OCI-LY7 (cell line): ENCODE measurements around the gene NPAT. TPM values are rescaled to one million over a fixed set of nuclear protein-coding genes. Genes with fewer than 3 reads are reported as not detected.

Experiments used
- BruUV-seq: library from RNA; stranded (reverse); fragments of 400-500 nt; replicated peaks from 2 replicates; lab custom pipeline; 2021; lab: Mats Ljungman, UMichigan
- CTCF ChIA-PET: fragments of 300-600 bp; sonication (Branson Sonifier 250); formaldehyde crosslinking; loops from one replicate; lab custom pipeline; 2022; ENCODE audit warnings: antibody characterized with exemption; ENCODE audit not compliant: unreplicated experiment; lab: Charles Lee
- POLR2A ChIA-PET: fragments of 300-600 bp; sonication (Branson Sonifier 250); formaldehyde crosslinking; loops from one replicate; lab custom pipeline; 2022; ENCODE audit warnings: antibody characterized with exemption; lab: Charles Lee
- DNase-seq: peaks from one replicate; pipeline ENCODE4 v3.0.0-alpha.2; 2015; ENCODE audit warnings: low spot score
- H2AFZ ChIP-seq: fragments of 200-600 bp; sonication (generic), shearing (Covaris generic); 2 replicates; pipeline ENCODE4 v1.6.1; 2014; ENCODE audit warnings: mild to moderate bottlenecking, antibody characterized with exemption, low read length, moderate library complexity
- H3K27ac ChIP-seq: fragments of 200-600 bp; sonication (generic); 2 replicates; pipeline ENCODE4 v1.5.1; 2014; ENCODE audit warnings: mixed run types, low read depth, mild to moderate bottlenecking, moderate library complexity, low read length, inconsistent platforms; ENCODE audit not compliant: poor library complexity, severe bottlenecking
- H3K36me3 ChIP-seq: fragments of 200-600 bp; sonication (generic); 2 replicates; pipeline ENCODE4 v1.6.1; 2014; ENCODE audit warnings: mild to moderate bottlenecking, antibody characterized with exemption, low read length, moderate library complexity, mixed read lengths; ENCODE audit not compliant: insufficient read depth
- H3K4me1 ChIP-seq: fragments of 200-600 bp; sonication (generic); 2 replicates; pipeline ENCODE4 v1.5.1; 2014; ENCODE audit warnings: mild to moderate bottlenecking, low read length; ENCODE audit not compliant: insufficient read depth, poor library complexity, severe bottlenecking
- H3K4me2 ChIP-seq: fragments of 200-600 bp; sonication (generic); 2 replicates; pipeline ENCODE4 v1.6.1; 2014; ENCODE audit warnings: mild to moderate bottlenecking, low read length
- H3K4me3 ChIP-seq: fragments of 200-600 bp; sonication (generic); 2 replicates; pipeline ENCODE4 v1.5.1; 2014; ENCODE audit warnings: mild to moderate bottlenecking, low read depth, low read length; ENCODE audit not compliant: poor library complexity, severe bottlenecking
- H3K79me2 ChIP-seq: fragments of 200-600 bp; sonication (generic); 2 replicates; pipeline ENCODE4 v1.6.1; 2016; ENCODE audit warnings: low read depth, mild to moderate bottlenecking, low read length, moderate library complexity, mixed read lengths; ENCODE audit not compliant: insufficient read depth
- H3K9me2 ChIP-seq: fragments of 200-600 bp; sonication (generic); 2 replicates; pipeline ENCODE4 v1.6.1; 2016; ENCODE audit warnings: mild to moderate bottlenecking, low read length, mixed read lengths; ENCODE audit not compliant: insufficient read depth
- H3K9me3 ChIP-seq: fragments of 200-600 bp; sonication (generic); 2 replicates; pipeline ENCODE4 v1.6.1; 2014; ENCODE audit warnings: mild to moderate bottlenecking, mixed run types, low read length, mixed read lengths
- H4K20me1 ChIP-seq: fragments of 200-600 bp; sonication (generic); 2 replicates; pipeline ENCODE4 v1.6.1; 2014; ENCODE audit warnings: mild to moderate bottlenecking, antibody characterized with exemption, low read length, moderate library complexity, mixed read lengths; ENCODE audit not compliant: insufficient read depth
- EZH2phosphoT487 ChIP-seq: fragments of 200-600 bp; sonication (generic); IDR thresholded peaks from 2 replicates; pipeline ENCODE4 v1.6.1; 2018; ENCODE audit warnings: low read depth, borderline replicate concordance, mild to moderate bottlenecking, mixed run types, antibody characterized with exemption, low read length, moderate library complexity, mixed read lengths
- intact Hi-C: fragments of 100-400 bp; cut with micrococcal nuclease; formaldehyde crosslinking; loops from one replicate; pipeline ENCODE4 v1.10.0; 2022; ENCODE audit not compliant: unreplicated experiment
- total RNA-seq, 2 experiments: library from RNA; depleted of rRNA in 1 of 2; stranded (reverse); fragments of >200 nt in 1 of 2; shearing (Covaris generic) in 1 of 2; gene quantifications; 2 replicates each; pipeline ENCODE4 v1.2.3, GENCODE V29; 2014 to 2022
- TF ChIP-seq, protein P1 (sequence below): fragments of 200-600 bp; sonication (generic); conservative IDR thresholded peaks from 2 replicates; pipeline ENCODE4 v1.5.1; 2014; ENCODE audit warnings: mild to moderate bottlenecking, antibody characterized with exemption, low read length, moderate library complexity, mixed read lengths

Gene NPAT
- total RNA-seq, 2 experiments from 2014 or later: 22.6 to 26.9 TPM

DNA sequence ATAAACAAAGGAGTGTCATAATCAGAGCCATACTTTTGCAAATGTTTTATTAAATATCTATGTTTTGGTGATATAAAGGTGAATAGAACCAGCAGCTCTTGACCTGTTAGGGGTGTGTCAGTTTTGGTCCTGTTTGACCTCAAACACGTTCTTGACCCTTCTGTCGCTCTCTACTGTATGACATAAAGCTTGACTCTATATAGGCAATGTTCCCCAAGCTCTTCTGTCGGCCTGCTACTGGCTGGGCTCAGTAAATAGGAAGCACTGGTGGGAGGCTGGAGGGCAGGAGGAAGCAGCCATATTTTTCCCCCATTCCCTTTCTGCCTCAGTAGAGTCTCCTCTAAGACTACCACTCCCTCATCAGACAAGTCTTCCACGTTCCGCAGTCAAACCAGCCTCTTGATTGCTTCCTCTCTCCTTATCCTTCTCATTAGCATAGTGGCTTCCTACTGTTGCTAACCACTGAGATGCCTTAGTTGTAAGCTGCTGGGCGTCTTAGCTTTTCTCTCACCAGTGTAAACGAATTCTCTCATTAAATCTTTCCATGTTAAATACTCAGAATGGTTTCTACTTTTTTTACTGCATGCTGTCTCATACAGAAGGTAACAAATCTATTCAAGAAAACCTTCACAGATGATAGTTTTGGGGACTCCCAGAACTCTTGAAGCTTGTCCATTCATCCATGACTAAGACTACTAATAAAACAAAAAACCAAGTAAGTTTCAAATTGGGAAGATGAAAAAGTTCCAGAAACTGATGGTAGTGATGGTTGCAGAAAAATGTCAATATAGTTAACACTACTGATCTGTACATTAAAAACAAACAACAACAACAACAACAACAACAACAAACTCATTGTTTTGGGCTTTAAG, 3.3 kb downstream of the NPAT start:
- H3K4me2 ChIP-seq: peak overlapping the region; percentile 96
- H4K20me1 ChIP-seq: peaks cover 38% of the 10 kb centered on the region
- H3K79me2 ChIP-seq: peaks cover 91% of the 10 kb centered on the region
- peak overlapping the region; percentile 93 for H3K4me3 ChIP-seq
- no peaks in the 10 kb centered on the region for H3K9me2 ChIP-seq
- H3K9me3 ChIP-seq: no peaks in the 10 kb centered on the region
- H3K27ac ChIP-seq: no peak overlapping the region
- ChIA-PET CTCF (no interaction called here), POLR2A (interaction anchor here (0.6 to 1.0 kb wide), 4 partner anchors 31 to 459 kb away, joined by 3 to 5 read pairs (median 4); no protein-coding TSS in a partner anchor)
- DNase-seq: no peak
- intact Hi-C loops: no loop called here
- BruUV-seq: no TSS peak
- TF ChIP-seq, protein P1, sequence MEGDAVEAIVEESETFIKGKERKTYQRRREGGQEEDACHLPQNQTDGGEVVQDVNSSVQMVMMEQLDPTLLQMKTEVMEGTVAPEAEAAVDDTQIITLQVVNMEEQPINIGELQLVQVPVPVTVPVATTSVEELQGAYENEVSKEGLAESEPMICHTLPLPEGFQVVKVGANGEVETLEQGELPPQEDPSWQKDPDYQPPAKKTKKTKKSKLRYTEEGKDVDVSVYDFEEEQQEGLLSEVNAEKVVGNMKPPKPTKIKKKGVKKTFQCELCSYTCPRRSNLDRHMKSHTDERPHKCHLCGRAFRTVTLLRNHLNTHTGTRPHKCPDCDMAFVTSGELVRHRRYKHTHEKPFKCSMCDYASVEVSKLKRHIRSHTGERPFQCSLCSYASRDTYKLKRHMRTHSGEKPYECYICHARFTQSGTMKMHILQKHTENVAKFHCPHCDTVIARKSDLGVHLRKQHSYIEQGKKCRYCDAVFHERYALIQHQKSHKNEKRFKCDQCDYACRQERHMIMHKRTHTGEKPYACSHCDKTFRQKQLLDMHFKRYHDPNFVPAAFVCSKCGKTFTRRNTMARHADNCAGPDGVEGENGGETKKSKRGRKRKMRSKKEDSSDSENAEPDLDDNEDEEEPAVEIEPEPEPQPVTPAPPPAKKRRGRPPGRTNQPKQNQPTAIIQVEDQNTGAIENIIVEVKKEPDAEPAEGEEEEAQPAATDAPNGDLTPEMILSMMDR: no peak
- no peak for TF ChIP-seq EZH2phosphoT487
- no peak overlapping the region for H2AFZ ChIP-seq
- H3K4me1 ChIP-seq: peaks cover 25% of the 10 kb centered on the region
- H3K36me3 ChIP-seq: peaks cover 59% of the 10 kb centered on the region

DNA sequence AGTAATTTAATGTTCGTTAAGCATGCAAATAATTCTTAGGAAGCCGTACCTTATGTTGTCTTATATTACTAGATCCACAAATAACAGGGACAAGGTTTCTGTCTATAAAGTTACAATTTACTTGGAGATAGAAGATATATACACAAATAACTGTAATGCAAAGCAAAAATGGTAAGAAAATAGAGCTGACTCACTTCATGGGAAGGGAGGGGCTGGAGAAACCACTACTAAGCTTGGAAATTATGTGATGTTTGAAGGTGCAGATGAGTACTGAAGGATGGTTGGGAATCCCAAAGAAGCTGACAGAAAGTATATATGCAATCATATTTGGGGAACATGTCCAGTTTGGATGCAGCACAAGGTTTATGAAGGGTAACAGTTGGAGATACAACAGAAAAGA, 4.0 kb downstream of the NPAT start:
- peaks cover 25% of the 10 kb centered on the region for H3K4me1 ChIP-seq
- H3K4me2 ChIP-seq: 0 out of 2 replicates have a peak overlapping the region, but pooled peaks have one; percentile 96
- ChIA-PET POLR2A (interaction anchor here (0.6 to 1.0 kb wide), 3 partner anchors 30 to 98 kb away, joined by 3 to 4 read pairs (median 3); no protein-coding TSS in a partner anchor), CTCF (no interaction called here)
- H4K20me1 ChIP-seq: peaks cover 38% of the 10 kb centered on the region
- H3K27ac ChIP-seq: no peak overlapping the region
- H3K9me3 ChIP-seq: no peaks in the 10 kb centered on the region
- H2AFZ ChIP-seq: no peak overlapping the region
- no peak for TF ChIP-seq EZH2phosphoT487
- TF ChIP-seq, protein P1: no peak
- no TSS peak for BruUV-seq
- DNase-seq: no peak
- H3K4me3 ChIP-seq: no peak overlapping the region
- H3K79me2 ChIP-seq: peaks cover 91% of the 10 kb centered on the region
- no peaks in the 10 kb centered on the region for H3K9me2 ChIP-seq
- peaks cover 65% of the 10 kb centered on the region for H3K36me3 ChIP-seq
- intact Hi-C loops: no loop called here

DNA sequence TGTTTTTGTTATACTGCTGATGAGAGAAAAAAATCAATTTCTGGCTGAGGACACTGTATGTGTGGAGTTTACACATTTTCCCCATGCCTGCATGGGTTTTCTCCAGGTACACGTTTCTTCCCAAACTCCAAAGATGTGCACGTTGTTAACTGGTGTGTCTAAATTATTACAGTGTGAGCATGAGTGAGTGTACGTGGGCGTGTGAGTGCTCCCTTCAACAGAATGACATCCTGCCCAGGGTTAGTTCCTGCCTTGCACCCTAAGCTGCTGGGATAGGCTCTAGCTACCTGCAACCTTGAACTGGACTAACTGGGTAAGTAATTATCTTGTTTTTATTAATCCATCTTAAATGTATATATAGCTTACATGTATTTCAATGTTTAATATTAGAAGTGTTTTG, 5.5 kb downstream of the NPAT start:
- Histone ChIP-seq H2AFZ (no peak overlapping the region), H3K4me1 (peaks cover 25% of the 10 kb centered on the region), H3K4me2 (no peak overlapping the region), H3K4me3 (no peak overlapping the region), H3K9me2 (no peaks in the 10 kb centered on the region), H3K79me2 (peaks cover 97% of the 10 kb centered on the region), H3K27ac (no peak overlapping the region), H3K36me3 (peaks cover 80% of the 10 kb centered on the region), H4K20me1 (peaks cover 38% of the 10 kb centered on the region), H3K9me3 (no peaks in the 10 kb centered on the region)
- CTCF ChIA-PET: no interaction called here
- TF ChIP-seq EZH2phosphoT487: no peak
- TF ChIP-seq, protein P1: no peak
- no TSS peak for BruUV-seq
- POLR2A ChIA-PET: interaction anchor here (0.5 to 0.8 kb wide), 4 partner anchors 30 to 1011 kb away, joined by 3 to 4 read pairs (median 4); no protein-coding TSS in a partner anchor
- DNase-seq: no peak
- intact Hi-C loops: no loop called here
